Activated naive CD8-positive, alpha-beta T cell treated with anti-CD3 and anti-CD28 coated beads, Interleukin-2, amount 50 U/mL, for 16 hours (primary cell): Measurements from ENCODE around the gene RANBP9.

Source experiments
- DNase-seq: peaks from one replicate; pipeline ENCODE4 v3.0.0-alpha.2; 2020; ENCODE audit warnings: low read depth, low spot score

RANBP9 gene

GRCh38 chr6:13710552-13711323 is 897 bp downstream of the RANBP9 start:
- no peak for DNase-seq

DNA sequence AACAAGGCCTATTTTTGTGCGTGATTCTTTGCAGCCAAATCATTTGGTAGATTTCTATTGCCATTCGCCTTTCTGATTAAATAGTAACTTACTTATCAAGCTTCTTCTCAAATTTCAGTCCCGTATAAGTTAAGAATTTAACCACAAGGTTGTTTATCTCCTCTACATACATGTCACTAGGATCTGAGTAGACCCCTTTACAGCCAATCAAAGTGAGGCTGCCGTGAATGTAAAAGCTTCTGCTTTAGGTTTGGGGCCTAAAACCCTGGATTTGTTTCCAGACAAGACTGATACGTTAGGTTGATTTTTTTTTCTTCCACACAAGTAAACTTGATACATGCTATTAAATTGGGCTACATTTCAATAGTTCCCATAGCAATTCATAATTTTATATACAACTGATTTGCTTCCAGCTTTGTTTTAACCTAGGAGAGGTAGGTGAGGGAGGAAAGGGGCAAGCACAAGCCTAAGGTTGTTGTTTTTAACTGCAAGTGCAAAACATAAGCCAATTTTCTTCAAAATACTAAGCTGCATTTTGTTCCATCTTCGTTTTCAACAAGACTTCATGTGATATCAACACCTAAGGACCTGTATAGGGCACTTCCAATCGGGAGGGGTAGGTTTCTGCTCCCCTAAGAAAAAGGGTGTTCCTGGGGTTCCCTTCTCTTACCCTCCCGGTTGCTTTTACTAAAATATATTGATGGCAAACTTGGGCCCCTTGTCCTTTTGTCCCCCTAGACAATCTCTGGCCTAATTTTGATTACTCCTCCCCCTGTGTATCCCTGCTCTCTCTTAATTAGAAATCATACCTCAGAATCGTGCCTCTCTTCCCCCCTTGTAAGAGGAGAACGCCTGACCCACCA is 1.7 kb downstream of the RANBP9 start:
- DNase-seq: no peak

GRCh38 chr6:13708736-13709135 is 2.9 kb downstream of the RANBP9 start:
- DNase-seq: no peak

DNA sequence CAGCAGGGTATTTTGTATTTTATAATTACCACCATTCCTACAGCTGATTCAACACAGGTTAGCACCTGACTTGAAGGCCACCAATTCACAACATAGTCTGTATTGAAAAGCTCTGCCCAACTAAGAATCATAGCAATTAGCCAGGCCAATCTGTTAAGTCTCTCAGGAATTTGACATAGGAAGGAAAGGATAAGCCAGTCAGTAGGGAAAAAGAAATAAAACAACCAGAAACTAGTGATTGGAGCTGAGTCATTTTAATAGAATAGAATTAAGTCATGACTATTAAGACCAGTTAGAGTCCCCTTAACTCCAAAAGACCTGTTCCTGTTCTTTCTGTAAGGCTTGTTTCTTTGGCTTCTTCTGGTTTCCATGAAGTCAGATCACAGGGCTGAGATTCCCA is 8.1 kb downstream of the RANBP9 start:
- DNase-seq: no peak

GRCh38 chr6:13702809-13703302 is 8.8 kb downstream of the RANBP9 start:
- DNase-seq: no peak

- DNase-seq: no peak
Observed at GRCh38 chr6:13700232-13700631, 11.4 kb downstream of the RANBP9 start.

DNA sequence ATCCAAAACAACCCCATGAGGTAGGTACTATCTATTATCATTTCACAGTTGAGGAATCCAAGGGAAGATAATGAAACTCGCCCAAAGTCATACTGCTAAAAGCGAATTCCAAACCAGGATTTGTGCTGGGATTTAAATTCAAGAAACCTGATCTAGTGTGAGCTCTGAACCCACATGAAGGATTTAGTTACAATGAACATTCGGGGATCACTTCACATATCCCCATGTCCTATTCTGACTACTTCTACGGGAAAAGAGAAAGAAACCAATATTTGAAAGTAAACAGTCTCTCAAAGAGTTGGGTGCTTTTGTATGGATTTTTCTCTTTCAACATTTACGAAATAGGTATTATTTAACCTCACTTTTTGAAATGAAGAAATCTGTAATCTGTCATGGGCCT is 12.9 kb downstream of the RANBP9 start:
- DNase-seq: no peak

DNA sequence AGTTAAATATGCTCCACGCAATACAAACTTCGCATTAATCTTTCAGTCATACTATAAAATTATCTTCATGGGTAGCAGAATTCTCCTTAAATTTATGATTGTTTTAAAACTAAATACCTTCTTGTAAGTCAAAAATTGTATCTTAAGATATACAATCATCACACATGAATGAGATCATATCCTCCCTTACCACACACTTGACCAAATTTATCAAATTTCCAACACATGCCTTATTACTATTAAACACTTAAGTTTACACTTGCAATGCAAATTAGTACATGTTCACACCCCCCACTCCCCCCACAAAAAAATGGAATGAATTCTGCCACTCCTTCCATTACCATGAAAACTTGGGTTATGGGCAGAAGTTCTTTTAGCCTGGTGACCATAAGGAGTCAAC is 13.8 kb downstream of the RANBP9 start:
- no peak for DNase-seq

DNA sequence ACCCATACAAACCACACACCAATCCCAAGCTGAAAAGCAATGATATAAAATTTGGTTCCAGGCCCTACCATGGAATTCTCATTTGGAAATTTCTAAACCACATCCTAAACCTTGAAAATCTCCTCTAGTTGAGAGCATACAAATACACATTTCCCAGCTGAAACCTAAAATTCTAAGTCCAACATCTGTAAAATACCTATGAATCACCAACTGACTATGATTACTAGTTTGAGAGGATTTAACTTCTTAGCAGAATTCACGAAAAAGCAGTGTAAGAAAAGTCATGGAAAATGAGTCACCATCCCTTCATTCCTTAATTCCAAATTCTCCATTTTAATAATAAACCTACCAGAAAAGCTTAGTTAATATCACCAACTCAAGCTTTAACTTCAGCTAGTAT is 15.4 kb downstream of the RANBP9 start:
- DNase-seq: no peak

DNA sequence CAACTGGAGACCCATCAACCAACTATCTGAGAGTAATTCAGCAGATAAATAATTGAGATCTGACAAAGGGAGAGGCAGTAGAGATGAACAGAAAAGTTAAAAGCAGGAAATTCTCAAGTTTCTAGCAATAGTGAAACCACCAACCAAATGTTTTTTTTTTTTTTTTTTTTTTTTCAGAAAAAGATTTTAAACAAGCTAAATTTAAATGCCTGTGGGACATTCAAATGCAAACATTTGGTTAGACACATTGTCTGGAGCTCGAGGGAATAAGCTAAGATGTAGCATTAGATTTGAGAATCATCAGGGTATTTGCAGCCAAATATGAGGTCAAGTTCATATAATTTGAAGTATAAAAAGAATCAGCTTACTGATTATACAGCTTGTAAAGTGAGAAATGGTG is 16.4 kb downstream of the RANBP9 start:
- no peak for DNase-seq

GRCh38 chr6:13694562-13694961 is 17.1 kb downstream of the RANBP9 start:
- no peak for DNase-seq

- DNase-seq: no peak
Observed at GRCh38 chr6:13689511-13690256, 22.0 kb downstream of the RANBP9 start.

DNA sequence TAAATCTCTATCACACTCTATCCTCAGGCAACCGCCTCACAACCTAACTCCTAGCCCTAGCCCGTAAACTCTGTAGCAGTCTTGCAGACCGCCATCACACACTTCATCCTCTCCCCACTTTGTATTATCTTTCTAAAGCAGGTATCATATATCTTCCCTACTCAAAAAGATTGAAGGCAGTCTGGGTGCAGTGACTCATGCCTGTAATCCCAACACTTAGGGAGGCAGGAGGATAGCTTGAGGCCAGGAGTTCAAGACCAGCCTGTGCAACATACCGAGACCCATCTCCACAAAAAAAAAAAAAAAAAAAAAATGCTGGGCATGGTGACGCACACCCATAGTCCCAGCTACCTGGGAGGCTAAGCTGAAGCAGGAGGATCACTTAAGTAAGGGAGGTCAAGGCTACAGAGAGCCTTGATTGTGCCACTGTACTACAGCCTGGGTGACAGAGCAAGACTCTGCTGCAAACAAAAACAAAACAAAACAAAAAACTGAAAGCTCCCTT is 22.9 kb downstream of the RANBP9 start:
- no peak for DNase-seq

GRCh38 chr6:13687917-13688351 is 23.7 kb downstream of the RANBP9 start:
- DNase-seq: no peak

- DNase-seq: no peak
Observed at GRCh38 chr6:13684855-13685254, 26.8 kb downstream of the RANBP9 start.

- DNase-seq: no peak
Observed at GRCh38 chr6:13683038-13683437, 28.6 kb downstream of the RANBP9 start.

DNA sequence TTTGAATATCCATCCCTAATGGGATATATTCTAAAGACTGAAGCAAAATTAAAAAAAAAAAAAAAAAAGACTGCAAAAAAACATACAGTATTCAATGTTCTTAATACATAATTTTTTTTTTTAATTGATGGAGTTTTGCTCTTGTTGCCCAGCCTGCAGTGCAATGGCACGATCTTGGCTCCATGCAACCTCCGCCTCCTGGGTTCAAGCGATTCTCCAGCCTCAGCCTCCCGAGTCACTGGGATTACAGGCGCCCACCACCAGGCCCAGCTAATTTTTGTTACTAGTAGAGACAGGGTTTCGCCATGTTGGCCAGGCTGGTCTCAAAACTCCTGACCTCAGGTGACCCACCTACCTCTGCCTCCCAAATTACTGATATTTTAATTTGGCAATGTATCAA is 29.3 kb downstream of the RANBP9 start:
- DNase-seq: no peak

DNA sequence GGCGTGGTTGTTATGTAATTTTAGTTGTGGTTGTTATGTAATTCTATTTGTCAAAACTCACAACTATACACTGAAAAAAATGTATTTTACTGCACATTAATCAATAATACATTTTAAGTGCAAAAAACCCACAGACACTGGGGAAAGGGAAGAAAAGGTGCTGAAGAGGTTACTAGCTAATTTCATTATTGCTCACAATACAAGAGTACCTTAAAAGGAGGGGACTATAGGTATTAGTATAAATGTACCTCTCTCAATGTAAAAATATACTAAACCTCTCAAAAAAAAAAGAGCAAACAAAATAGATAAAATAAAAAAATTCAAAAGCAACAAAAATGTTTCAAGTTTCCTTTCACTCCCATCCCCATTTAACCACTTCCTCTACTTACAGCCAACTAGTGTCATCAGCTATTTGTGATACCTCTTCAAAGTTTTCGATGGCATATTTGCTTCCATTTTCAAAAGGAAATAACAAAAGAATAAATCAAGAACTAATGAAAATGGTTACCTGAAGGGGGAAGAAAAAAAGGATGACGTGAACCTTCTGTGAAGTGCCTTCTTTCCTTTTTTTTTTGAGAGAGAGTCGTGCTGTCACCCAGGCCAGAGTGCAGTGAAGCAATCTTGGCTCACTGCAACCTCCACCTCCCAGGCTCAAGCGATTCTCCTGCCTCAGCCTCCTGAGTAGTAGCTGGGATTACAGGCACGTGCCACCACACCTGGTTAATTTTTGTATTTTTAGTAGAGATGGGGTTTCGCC is 30.2 kb downstream of the RANBP9 start:
- DNase-seq: no peak

GRCh38 chr6:13680448-13680968 is 31.1 kb downstream of the RANBP9 start:
- DNase-seq: no peak

- DNase-seq: no peak
Observed at GRCh38 chr6:13679996-13680395, 31.6 kb downstream of the RANBP9 start.
